K562 (cell line): Measurements from ENCODE around the gene MGAT1. TPM values are rescaled to one million over a fixed set of nuclear protein-coding genes. Genes with fewer than 3 reads are reported as not detected.

Experiments used
- BRCA1 ChIP-seq, 2 experiments: fragments of 450-650 bp in 1 of 2; sonication (generic) in 1 of 2; formaldehyde crosslinking in 1 of 2; IDR thresholded peaks; 2 replicates each; pipeline versions ENCODE4 v1.5.0 to v1.6.1; 2017 to 2020; ENCODE audit warnings: mild to moderate bottlenecking in 1 of 2, missing genetic modification reagents in 1 of 2
- CHAMP1 ChIP-seq: fragments of 450-650 bp; IDR thresholded peaks from 2 replicates; pipeline ENCODE4 v1.6.1; 2016; ENCODE audit warnings: mild to moderate bottlenecking
- CLOCK ChIP-seq: fragments of 250-450 bp; sonication (Bioruptor Pico); IDR thresholded peaks from 2 replicates; pipeline ENCODE4 v1.4.0; 2020; ENCODE audit warnings: mild to moderate bottlenecking, moderate library complexity, borderline replicate concordance
- CTCFL ChIP-seq: IDR thresholded peaks from 2 replicates; pipeline ENCODE4 v1.6.1; 2011; ENCODE audit warnings: borderline replicate concordance, low read depth, mild to moderate bottlenecking, moderate library complexity, low read length; ENCODE audit not compliant: insufficient read depth, poor library complexity, severe bottlenecking
- MNT ChIP-seq, 2 experiments: fragments of 450-650 bp; conservative IDR thresholded peaks; 2 replicates each; pipeline ENCODE4 v1.6.1; 2017; ENCODE audit warnings: mild to moderate bottlenecking in 2 of 2, moderate library complexity in 2 of 2
- NFIX ChIP-seq: fragments of 250-450 bp; sonication (Bioruptor Pico); IDR thresholded peaks from 2 replicates; pipeline ENCODE4 v1.4.0; 2020; ENCODE audit warnings: low read depth, mild to moderate bottlenecking, moderate library complexity
- PHB ChIP-seq: fragments of 250-450 bp; sonication (Bioruptor Pico); IDR thresholded peaks from 2 replicates; pipeline ENCODE4 v1.5.0; 2021
- RBM39 ChIP-seq: fragments of 200-400 bp; formaldehyde crosslinking; optimal IDR thresholded peaks from 2 replicates; pipeline ENCODE3; 2018; ENCODE audit warnings: low read depth, low read length
- RUNX1 ChIP-seq: sonication (generic); IDR thresholded peaks from 2 replicates; pipeline ENCODE4 v1.6.1; 2016; ENCODE audit warnings: antibody characterized with exemption, low read depth
- SETDB1 ChIP-seq: IDR thresholded peaks from one replicate; pipeline ENCODE4 v1.6.1; 2012; ENCODE audit warnings: low read length, control low read depth, inconsistent platforms
- SIRT6 ChIP-seq: IDR thresholded peaks from one replicate; pipeline ENCODE4 v1.6.1; 2012; ENCODE audit warnings: low read depth, mild to moderate bottlenecking, control low read depth, inconsistent platforms, low read length, moderate library complexity
- ZBTB33 ChIP-seq: sonication (generic); formaldehyde crosslinking; IDR thresholded peaks from 2 replicates; pipeline ENCODE4 v1.8.1; 2023; ENCODE audit warnings: mild to moderate bottlenecking, missing genetic modification reagents
- ZNF311 ChIP-seq: fragments of 250-450 bp; sonication (Bioruptor Pico); IDR thresholded peaks from 2 replicates; pipeline ENCODE4 v1.4.0; 2020; ENCODE audit warnings: mild to moderate bottlenecking, moderate library complexity
- ZNF431 ChIP-seq: sonication (generic); formaldehyde crosslinking; IDR thresholded peaks from 2 replicates; pipeline ENCODE4 v1.8.0; 2022; ENCODE audit warnings: mild to moderate bottlenecking, missing genetic modification reagents
- polyA plus RNA-seq, 8 experiments: library from polyadenylated mRNA; depleted of rRNA in 4 of 8; stranded (reverse) in 5 of 8; unstranded in 3 of 8; fragments of >200 nt; fragmentation: Nextera tagmentation in 2 of 8; fragmentation: Illumina TruSeq in 1 of 8; extraction: Ambion mirVana in 2 of 8; extraction: Trizol in 1 of 8; gene quantifications; 2 replicates each; pipeline versions ENCODE4 v1.2.1 to v1.2.3, GENCODE V29; 2011 to 2014; ENCODE audit warnings: inconsistent platforms in 1 of 8, missing spikeins in 1 of 8
- total RNA-seq, 7 experiments: library from RNA; depleted of rRNA in 6 of 7; stranded (reverse); fragments of >200 nt in 6 of 7; fragmentation: Illumina TruSeq in 2 of 7; extraction: Trizol in 2 of 7; gene quantifications; 2 replicates each; pipeline versions ENCODE4 v1.2.1 to v1.2.3, GENCODE V29; 2011 to 2021; ENCODE audit warnings: low replicate concordance in 1 of 7

Gene MGAT1
- total and polyA plus RNA-seq, 9 of the 15 experiments (the other 6 are each of a cell fraction or from before 2014, with no cell fraction given): 3.9 to 82.7 (median 44.5) TPM

GRCh38 chr5:180802325-180803180 lies at the start of gene MGAT1 (continued):
- TF ChIP-seq CLOCK (CRISPR knock-in tag): no peak
- TF ChIP-seq CHAMP1: no peak
- no peak for TF ChIP-seq PHB (CRISPR knock-in tag)
- no peak for TF ChIP-seq SETDB1
- peak; percentile 61 to 84 for TF ChIP-seq MNT (conservative IDR thresholded peaks at IDR 0.05)
- TF ChIP-seq SIRT6: no peak
- TF ChIP-seq ZNF431: peak; percentile 32; the same call in 1 of the 2 replicates
- no peak for TF ChIP-seq BRCA1 (IDR thresholded peaks at IDR 0.05)
- TF ChIP-seq BRCA1 (CRISPR knock-in tag; IDR thresholded peaks at IDR 0.05): no peak
- no peak for TF ChIP-seq CTCFL
- TF ChIP-seq NFIX (CRISPR knock-in tag): no peak
- TF ChIP-seq RUNX1: no peak
- no peak for TF ChIP-seq ZBTB33 (CRISPR knock-in tag)
- TF ChIP-seq ZNF311 (CRISPR knock-in tag): no peak
- no peak for TF ChIP-seq RBM39
